ENCODE data around the gene WDR48. TPM values are rescaled to one million over a fixed set of nuclear protein-coding genes. Genes with fewer than 3 reads are reported as not detected.
A peak's percentile ranks its signal among the peaks of the same experiment; 100 is the strongest.

The WDR48 gene
- total and polyA plus RNA-seq, 9 of the 15 experiments (the other 6 are each of a cell fraction or from before 2014, with no cell fraction given), result 26.6 to 70.6 (median 48.0) TPM

DNA sequence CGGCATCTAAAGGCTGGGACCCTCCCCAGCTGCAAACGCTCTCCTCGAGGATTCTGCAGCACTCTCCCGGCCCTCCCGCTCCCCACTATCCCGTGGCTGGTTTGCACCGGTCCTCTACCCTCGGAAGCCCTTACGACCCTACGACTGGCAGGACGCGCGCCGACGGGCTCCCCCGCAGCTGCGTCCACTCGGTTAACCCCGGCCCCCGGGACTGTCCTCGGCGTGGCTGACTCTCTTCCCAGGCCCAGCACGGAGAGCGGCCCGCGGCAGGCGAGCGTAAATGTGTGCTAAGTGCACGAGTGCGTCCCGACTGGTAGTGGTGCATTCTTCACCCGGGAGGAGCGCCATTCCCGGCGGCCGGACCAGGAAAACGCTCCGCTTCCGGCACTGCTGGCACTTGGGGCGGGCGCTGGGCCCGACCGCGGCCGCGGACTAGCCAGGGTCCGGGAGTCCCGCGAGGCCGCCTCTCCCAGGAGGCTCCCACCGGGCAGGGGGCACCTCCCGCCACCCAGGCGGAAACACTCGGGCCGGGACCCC lies 55.1 kb downstream of the WDR48 start (continued):
- TF ChIP-seq DDX20 (tag; IDR thresholded peaks at IDR 0.05; ENCODE audit: low read depth), result no peak
- peak; percentile 45; the same call in 1 of the 2 replicates for TF ChIP-seq HNRNPL (IDR thresholded peaks at IDR 0.05; ENCODE audit: low read depth, low read length)
- TF ChIP-seq BHLHE40 (IDR thresholded peaks at IDR 0.05; ENCODE audit: low read length), result no peak
- TF ChIP-seq CBX2 (IDR thresholded peaks at IDR 0.05; ENCODE audit: insufficient read depth, low read length, poor library complexity, severe bottlenecking), result no peak
- peak; percentile 58; the same call in 1 of the 2 replicates for TF ChIP-seq ETV1 (tag; conservative IDR thresholded peaks at IDR 0.05; ENCODE audit: low read depth)
- 0 out of 4 replicates have a peak, but pooled peaks of 1 of the 2 experiments have one; percentile 55 for TF ChIP-seq FOXA3 (CRISPR knock-in tag; conservative IDR thresholded peaks at IDR 0.05 in 1 of 2, IDR thresholded peaks at IDR 0.05 in 1 of 2)
- no peak for TF ChIP-seq BCL6 (CRISPR knock-in tag; IDR thresholded peaks at IDR 0.05)
- TF ChIP-seq, protein P1, sequence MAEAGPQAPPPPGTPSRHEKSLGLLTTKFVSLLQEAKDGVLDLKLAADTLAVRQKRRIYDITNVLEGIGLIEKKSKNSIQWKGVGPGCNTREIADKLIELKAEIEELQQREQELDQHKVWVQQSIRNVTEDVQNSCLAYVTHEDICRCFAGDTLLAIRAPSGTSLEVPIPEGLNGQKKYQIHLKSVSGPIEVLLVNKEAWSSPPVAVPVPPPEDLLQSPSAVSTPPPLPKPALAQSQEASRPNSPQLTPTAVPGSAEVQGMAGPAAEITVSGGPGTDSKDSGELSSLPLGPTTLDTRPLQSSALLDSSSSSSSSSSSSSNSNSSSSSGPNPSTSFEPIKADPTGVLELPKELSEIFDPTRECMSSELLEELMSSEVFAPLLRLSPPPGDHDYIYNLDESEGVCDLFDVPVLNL (CRISPR knock-in tag; IDR thresholded peaks at IDR 0.05; ENCODE audit: low read depth), result no peak
- TF ChIP-seq, protein P2, sequence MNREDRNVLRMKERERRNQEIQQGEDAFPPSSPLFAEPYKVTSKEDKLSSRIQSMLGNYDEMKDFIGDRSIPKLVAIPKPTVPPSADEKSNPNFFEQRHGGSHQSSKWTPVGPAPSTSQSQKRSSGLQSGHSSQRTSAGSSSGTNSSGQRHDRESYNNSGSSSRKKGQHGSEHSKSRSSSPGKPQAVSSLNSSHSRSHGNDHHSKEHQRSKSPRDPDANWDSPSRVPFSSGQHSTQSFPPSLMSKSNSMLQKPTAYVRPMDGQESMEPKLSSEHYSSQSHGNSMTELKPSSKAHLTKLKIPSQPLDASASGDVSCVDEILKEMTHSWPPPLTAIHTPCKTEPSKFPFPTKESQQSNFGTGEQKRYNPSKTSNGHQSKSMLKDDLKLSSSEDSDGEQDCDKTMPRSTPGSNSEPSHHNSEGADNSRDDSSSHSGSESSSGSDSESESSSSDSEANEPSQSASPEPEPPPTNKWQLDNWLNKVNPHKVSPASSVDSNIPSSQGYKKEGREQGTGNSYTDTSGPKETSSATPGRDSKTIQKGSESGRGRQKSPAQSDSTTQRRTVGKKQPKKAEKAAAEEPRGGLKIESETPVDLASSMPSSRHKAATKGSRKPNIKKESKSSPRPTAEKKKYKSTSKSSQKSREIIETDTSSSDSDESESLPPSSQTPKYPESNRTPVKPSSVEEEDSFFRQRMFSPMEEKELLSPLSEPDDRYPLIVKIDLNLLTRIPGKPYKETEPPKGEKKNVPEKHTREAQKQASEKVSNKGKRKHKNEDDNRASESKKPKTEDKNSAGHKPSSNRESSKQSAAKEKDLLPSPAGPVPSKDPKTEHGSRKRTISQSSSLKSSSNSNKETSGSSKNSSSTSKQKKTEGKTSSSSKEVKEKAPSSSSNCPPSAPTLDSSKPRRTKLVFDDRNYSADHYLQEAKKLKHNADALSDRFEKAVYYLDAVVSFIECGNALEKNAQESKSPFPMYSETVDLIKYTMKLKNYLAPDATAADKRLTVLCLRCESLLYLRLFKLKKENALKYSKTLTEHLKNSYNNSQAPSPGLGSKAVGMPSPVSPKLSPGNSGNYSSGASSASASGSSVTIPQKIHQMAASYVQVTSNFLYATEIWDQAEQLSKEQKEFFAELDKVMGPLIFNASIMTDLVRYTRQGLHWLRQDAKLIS (CRISPR knock-in tag; IDR thresholded peaks at IDR 0.05), result no peak; the same call in 1 of the 2 replicates
- no peak for TF ChIP-seq NFRKB (IDR thresholded peaks at IDR 0.05; ENCODE audit: low read depth)
- no peak for TF ChIP-seq MAFK (IDR thresholded peaks at IDR 0.05; ENCODE audit: low read length)
- no peak for TF ChIP-seq RBM22 (IDR thresholded peaks at IDR 0.05; ENCODE audit: low read depth, low read length, poor library complexity, severe bottlenecking)
- peak; percentile 34; the same call in 1 of the 2 replicates for TF ChIP-seq ZBTB7A (IDR thresholded peaks at IDR 0.05; ENCODE audit: borderline replicate concordance, control insufficient read depth, low read depth, low read length)
- no peak for TF ChIP-seq PML (IDR thresholded peaks at IDR 0.05; ENCODE audit: low read length)
- no peak for TF ChIP-seq CHD2 (IDR thresholded peaks at IDR 0.05; ENCODE audit: low read depth, low read length)
- TF ChIP-seq HMG20B (CRISPR knock-in tag; IDR thresholded peaks at IDR 0.05), result no peak
- TF ChIP-seq CBFA2T2 (conservative IDR thresholded peaks at IDR 0.05), result no peak
- TF ChIP-seq, protein P3, sequence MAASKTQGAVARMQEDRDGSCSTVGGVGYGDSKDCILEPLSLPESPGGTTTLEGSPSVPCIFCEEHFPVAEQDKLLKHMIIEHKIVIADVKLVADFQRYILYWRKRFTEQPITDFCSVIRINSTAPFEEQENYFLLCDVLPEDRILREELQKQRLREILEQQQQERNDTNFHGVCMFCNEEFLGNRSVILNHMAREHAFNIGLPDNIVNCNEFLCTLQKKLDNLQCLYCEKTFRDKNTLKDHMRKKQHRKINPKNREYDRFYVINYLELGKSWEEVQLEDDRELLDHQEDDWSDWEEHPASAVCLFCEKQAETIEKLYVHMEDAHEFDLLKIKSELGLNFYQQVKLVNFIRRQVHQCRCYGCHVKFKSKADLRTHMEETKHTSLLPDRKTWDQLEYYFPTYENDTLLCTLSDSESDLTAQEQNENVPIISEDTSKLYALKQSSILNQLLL (CRISPR knock-in tag; IDR thresholded peaks at IDR 0.05; ENCODE audit: borderline replicate concordance), result no peak
- TF ChIP-seq, protein P4, sequence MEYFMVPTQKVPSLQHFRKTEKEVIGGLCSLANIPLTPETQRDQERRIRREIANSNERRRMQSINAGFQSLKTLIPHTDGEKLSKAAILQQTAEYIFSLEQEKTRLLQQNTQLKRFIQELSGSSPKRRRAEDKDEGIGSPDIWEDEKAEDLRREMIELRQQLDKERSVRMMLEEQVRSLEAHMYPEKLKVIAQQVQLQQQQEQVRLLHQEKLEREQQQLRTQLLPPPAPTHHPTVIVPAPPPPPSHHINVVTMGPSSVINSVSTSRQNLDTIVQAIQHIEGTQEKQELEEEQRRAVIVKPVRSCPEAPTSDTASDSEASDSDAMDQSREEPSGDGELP (CRISPR knock-in tag; IDR thresholded peaks at IDR 0.05; ENCODE audit: borderline replicate concordance), result 0 out of 2 replicates have a peak, but pooled peaks have one; percentile 15
